Neutrophil (primary cell): ENCODE measurements around the gene ITPK1.

Experiments
- H3K27ac ChIP-seq: fragments of 200-600 bp; sonication (generic); 2 replicates; pipeline ENCODE4 v1.5.1; 2016; ENCODE audit warnings: mild to moderate bottlenecking, moderate library complexity
- H3K27me3 ChIP-seq: fragments of 200-600 bp; sonication (generic); 2 replicates; pipeline ENCODE4 v1.6.0; 2016; ENCODE audit warnings: mild to moderate bottlenecking
- H3K36me3 ChIP-seq: fragments of 200-600 bp; sonication (generic); 2 replicates; pipeline ENCODE4 v1.5.1; 2017
- H3K4me1 ChIP-seq, 2 experiments: fragments of 200-600 bp in 1 of 2; sonication (generic) in 1 of 2; 1 replicate in 1 of 2; 2 replicates in 1 of 2; pipeline versions ENCODE4 v1.5.1 to v1.6.1; 2013 to 2016; ENCODE audit warnings: low read depth in 1 of 2, low read length in 1 of 2, mild to moderate bottlenecking in 1 of 2, moderate library complexity in 1 of 2; ENCODE audit not compliant: control insufficient read depth in 1 of 2, insufficient read depth in 1 of 2
- H3K4me3 ChIP-seq, 2 experiments: fragments of 200-600 bp in 1 of 2; sonication (generic) in 1 of 2; 1 replicate in 1 of 2; 2 replicates in 1 of 2; pipeline ENCODE4 v1.5.1; 2013 to 2016; ENCODE audit warnings: low read depth in 1 of 2, low read length in 1 of 2, mild to moderate bottlenecking in 1 of 2, moderate library complexity in 1 of 2
- H3K9me3 ChIP-seq: fragments of 200-600 bp; sonication (generic); 2 replicates; pipeline ENCODE4 v1.5.1; 2016
- CTCF ChIP-seq: fragments of 200-600 bp; sonication (generic); IDR thresholded peaks from 2 replicates; pipeline ENCODE4 v1.5.1; 2016; ENCODE audit warnings: antibody characterized with exemption

ITPK1 gene

DNA sequence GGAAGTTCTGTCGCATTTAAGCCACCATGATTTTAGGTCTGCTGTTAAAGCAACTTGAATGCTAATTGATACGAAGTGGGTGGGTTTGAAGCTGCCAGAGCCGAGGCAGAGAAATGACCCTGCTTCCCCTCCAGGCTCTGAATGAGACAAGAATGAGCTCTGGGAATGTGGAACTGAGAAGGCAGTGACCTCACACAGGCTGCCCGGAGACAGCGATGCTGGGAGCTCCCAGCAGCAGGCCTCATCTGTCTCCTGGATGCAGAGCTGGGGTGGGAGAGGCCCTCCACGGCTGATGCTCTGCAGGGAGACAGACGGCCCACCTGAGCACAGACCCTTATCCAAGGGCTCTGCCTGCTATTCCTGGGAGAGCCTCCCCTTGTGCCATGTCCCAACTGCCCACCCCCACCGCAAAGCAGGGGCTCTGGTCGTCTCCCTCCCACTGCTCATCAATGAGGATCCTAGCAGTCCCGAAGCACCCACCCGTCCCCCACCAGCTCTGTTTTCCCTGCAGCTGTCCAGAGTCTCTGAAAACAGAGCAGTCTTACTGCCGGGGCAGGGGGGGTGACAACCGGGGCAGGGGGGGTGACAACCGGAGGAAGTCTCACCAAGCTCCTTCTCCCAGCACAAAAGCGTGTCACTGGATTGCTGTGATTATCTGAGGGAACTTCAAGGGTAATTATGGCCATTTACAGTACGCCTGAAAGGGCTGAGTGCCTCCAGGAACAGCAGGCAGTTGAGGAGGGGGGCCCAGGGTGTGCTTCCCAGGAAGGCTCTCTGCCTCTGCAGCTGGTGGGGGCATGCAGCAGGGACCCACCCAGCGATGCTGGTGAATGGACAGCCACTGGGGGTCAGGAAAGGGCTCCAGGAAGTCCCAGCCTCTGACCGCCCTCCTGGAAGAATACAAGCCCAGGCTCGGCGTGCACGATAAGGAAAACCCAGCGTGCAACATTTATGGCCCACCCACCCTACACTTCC, 125.0 kb downstream of the ITPK1 start:
- H3K27ac ChIP-seq, result peak overlapping the region; percentile 8
- H3K4me1 ChIP-seq, result no peaks in the 10 kb centered on the region
- H3K36me3 ChIP-seq, result peaks cover 81% of the 10 kb centered on the region

GRCh38 chr14:92988786-92989755, 126.7 kb downstream of the ITPK1 start:
- H3K9me3 ChIP-seq, result no peaks in the 10 kb centered on the region
- H3K4me1 ChIP-seq, result no peaks in the 10 kb centered on the region
- H3K27ac ChIP-seq, result no peak overlapping the region
- TF ChIP-seq CTCF, result no peak
- peaks cover 83% of the 10 kb centered on the region for H3K36me3 ChIP-seq
- no peak overlapping the region for H3K4me3 ChIP-seq
- no peaks in the 10 kb centered on the region for H3K27me3 ChIP-seq

More for the DNA sequence above, 125.0 kb downstream of the ITPK1 start:
- H3K4me3 ChIP-seq, result no peak overlapping the region
- H3K27me3 ChIP-seq, result no peaks in the 10 kb centered on the region
- no peaks in the 10 kb centered on the region for H3K9me3 ChIP-seq
- TF ChIP-seq CTCF, result no peak

DNA sequence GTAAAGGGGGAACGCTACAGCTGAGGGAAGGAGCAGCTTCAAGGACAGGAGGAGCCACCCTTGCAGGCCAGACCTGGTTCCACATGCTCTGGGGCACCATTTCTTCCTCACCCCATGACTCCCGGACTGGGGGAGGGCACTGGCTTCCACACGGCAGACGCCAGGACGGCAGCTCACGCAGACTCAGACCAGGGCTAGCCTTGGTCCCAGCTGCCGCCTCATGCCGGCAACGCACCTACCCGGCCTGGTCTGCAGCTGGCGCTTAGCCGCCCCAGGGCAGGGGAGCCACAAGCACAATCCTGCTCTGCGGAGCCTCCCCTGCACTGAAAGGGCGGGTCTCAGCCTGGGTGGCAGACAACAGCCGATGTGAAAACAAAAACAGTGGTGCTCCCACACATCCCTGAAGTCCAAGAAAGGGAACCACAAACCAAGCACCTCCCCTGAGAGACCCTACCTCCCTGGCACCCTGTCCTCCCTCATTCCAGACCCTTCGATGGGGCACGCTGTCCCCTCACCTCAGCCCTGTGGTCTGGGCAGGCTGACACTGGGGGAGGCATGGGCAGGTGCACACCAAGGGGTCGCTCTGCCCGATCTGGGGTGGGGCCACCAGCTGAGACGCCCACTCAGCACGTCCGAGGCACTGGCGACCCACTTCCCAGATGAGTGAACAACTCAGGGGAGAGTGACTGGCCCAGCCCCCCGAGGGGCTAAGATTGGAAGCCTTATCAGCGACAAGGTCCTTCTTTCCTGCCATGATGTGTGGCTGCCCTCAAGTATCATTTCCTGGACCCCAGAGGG, 127.8 kb downstream of the ITPK1 start:
- Histone ChIP-seq H3K27me3 (no peaks in the 10 kb centered on the region), H3K4me3 (no peak overlapping the region), H3K4me1 (no peaks in the 10 kb centered on the region), H3K36me3 (peaks cover 71% of the 10 kb centered on the region), H3K9me3 (no peaks in the 10 kb centered on the region), H3K27ac (no peak overlapping the region)
- TF ChIP-seq CTCF, result no peak

DNA sequence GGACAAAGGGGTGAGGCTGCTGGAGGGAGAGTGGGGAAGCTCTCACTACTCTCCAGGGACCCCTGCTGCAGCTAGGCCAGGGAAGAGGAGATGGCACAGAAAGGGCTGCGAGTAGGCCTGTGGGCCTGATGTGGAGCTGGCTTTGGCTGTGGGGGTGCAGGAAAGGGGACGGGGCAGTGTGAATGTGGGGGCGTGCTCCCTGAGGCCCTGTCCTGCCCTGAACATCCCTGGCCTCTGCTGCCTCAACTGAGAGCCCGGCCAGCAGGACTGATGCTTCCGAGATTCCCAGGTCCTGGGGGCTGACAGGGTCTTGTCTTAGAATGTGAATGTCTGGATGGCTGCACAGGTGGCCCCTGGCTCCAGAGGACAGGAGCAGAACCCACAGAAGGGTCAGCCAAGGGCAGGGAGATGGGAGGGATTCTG, 128.6 kb downstream of the ITPK1 start:
- H3K4me3 ChIP-seq, result no peak overlapping the region
- no peaks in the 10 kb centered on the region for H3K9me3 ChIP-seq
- peaks cover 69% of the 10 kb centered on the region for H3K36me3 ChIP-seq
- H3K27me3 ChIP-seq, result no peaks in the 10 kb centered on the region
- no peak overlapping the region for H3K27ac ChIP-seq
- no peak for TF ChIP-seq CTCF
- no peaks in the 10 kb centered on the region for H3K4me1 ChIP-seq
